ENCODE results near the gene INTS7. TPM values are rescaled to one million over a fixed set of nuclear protein-coding genes. Genes with fewer than 3 reads are reported as not detected.

INTS7 gene
- polyA plus RNA-seq, 3 donors = 6.1 to 10.7 (median 7.6) TPM

GRCh38 chr1:212007886-212008285, 27.5 kb downstream of the INTS7 start:
- Histone ChIP-seq H3K9ac (ENCODE audit: insufficient read depth, low read length, poor library complexity, severe bottlenecking) (no peak overlapping the region), H3K27me3 (ENCODE audit: control insufficient read depth in 2 of 2, insufficient read depth in 2 of 2, low read length in 2 of 2) (no peaks in the 10 kb centered on the region), H3K4me3 (replicated peaks in 1 of 3; ENCODE audit: low read depth in 2 of 3, low read length in 3 of 3) (no peak overlapping the region), H3K36me3 (replicated peaks in 1 of 2; ENCODE audit: control insufficient read depth in 1 of 2, insufficient read depth in 2 of 2, low read length in 2 of 2) (peaks cover 29 to 68% of the 10 kb centered on the region in 2 donors), H3K4me1 (ENCODE audit: control insufficient read depth in 1 of 2, insufficient read depth in 2 of 2, low read length in 2 of 2) (no peaks in the 10 kb centered on the region), H3K79me2 (ENCODE audit: insufficient read depth, low read length) (no peaks in the 10 kb centered on the region), H3K27ac (ENCODE audit: low read depth in 1 of 2, low read length in 2 of 2) (no peak overlapping the region), H3K9me3 (replicated peaks in 1 of 2; ENCODE audit: control insufficient read depth in 1 of 2, insufficient read depth in 1 of 2, low read length in 2 of 2) (no peaks in the 10 kb centered on the region), H2AFZ (ENCODE audit: insufficient read depth, low read depth, low read length, poor library complexity, severe bottlenecking) (no peak overlapping the region), H4K20me1 (ENCODE audit: insufficient read depth, low read length) (no peaks in the 10 kb centered on the region), H3K4me2 (replicated peaks; ENCODE audit: extremely low read depth, low read length, poor library complexity, severe bottlenecking) (no peak overlapping the region)
- TF ChIP-seq, protein P1, sequence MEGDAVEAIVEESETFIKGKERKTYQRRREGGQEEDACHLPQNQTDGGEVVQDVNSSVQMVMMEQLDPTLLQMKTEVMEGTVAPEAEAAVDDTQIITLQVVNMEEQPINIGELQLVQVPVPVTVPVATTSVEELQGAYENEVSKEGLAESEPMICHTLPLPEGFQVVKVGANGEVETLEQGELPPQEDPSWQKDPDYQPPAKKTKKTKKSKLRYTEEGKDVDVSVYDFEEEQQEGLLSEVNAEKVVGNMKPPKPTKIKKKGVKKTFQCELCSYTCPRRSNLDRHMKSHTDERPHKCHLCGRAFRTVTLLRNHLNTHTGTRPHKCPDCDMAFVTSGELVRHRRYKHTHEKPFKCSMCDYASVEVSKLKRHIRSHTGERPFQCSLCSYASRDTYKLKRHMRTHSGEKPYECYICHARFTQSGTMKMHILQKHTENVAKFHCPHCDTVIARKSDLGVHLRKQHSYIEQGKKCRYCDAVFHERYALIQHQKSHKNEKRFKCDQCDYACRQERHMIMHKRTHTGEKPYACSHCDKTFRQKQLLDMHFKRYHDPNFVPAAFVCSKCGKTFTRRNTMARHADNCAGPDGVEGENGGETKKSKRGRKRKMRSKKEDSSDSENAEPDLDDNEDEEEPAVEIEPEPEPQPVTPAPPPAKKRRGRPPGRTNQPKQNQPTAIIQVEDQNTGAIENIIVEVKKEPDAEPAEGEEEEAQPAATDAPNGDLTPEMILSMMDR (IDR thresholded peaks at IDR 0.05) = no peak
- H3K4me3 Mint-ChIP-seq = no peak overlapping the region
- no peaks in the 10 kb centered on the region for H3K9me3 Mint-ChIP-seq
- DNase-seq = no peak
- H3K27ac Mint-ChIP-seq = no peak overlapping the region
- intact Hi-C loops (cut with micrococcal nuclease) = no loop called here
- no peaks in the 10 kb centered on the region for H3K27me3 Mint-ChIP-seq (ENCODE audit: low read depth in 3 of 3)
- WGBS (ENCODE audit: insufficient coverage) = no CpG with 5 or more reads among the region's 9 CpGs
- no peaks in the 10 kb centered on the region for H3K4me1 Mint-ChIP-seq
- H3K36me3 Mint-ChIP-seq = peaks cover 47 to 52% of the 10 kb centered on the region in 2 donors

DNA sequence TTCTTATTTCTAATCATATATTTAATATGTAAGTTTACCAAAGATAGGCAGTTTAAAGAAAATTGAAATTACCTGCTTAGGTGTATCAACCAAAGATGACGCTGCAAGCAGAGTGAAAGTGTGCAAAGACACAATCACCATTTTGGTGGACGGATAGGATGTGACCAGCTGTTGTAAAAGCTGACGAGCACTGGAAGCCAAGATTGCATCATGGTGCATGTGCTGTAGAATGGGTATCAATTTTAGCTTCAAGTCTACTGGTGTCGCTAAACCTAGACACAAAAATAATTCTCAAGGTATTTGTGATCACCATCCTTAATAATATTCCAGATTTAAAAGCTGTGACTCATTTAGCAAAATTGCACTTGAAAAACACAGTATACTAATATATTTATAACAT, 28.2 kb downstream of the INTS7 start:
- Mint-ChIP-seq H3K27ac (no peak overlapping the region), H3K4me1 (no peaks in the 10 kb centered on the region), H3K9me3 (peaks cover 0 to 1% (median 0%) of the 10 kb centered on the region in 7 donors), H3K27me3 (ENCODE audit: low read depth in 3 of 3) (no peaks in the 10 kb centered on the region), H3K36me3 (peaks cover 53 to 57% of the 10 kb centered on the region in 2 donors), H3K4me3 (no peak overlapping the region)
- no peaks in the 10 kb centered on the region for H3K9me3 ChIP-seq (replicated peaks in 1 of 2; ENCODE audit: control insufficient read depth in 1 of 2, insufficient read depth in 1 of 2, low read length in 2 of 2)
- no peaks in the 10 kb centered on the region for H3K27me3 ChIP-seq (ENCODE audit: control insufficient read depth in 2 of 2, insufficient read depth in 2 of 2, low read length in 2 of 2)
- H3K79me2 ChIP-seq (ENCODE audit: insufficient read depth, low read length) = no peaks in the 10 kb centered on the region
- H3K36me3 ChIP-seq (replicated peaks in 1 of 2; ENCODE audit: control insufficient read depth in 1 of 2, insufficient read depth in 2 of 2, low read length in 2 of 2) = peaks cover 29 to 74% of the 10 kb centered on the region in 2 donors
- 90% methylated on average over 2 of the region's 4 CpGs for WGBS (ENCODE audit: insufficient coverage)
- DNase-seq = no peak
- H4K20me1 ChIP-seq (ENCODE audit: insufficient read depth, low read length) = no peaks in the 10 kb centered on the region
- no peaks in the 10 kb centered on the region for H3K4me1 ChIP-seq (ENCODE audit: control insufficient read depth in 1 of 2, insufficient read depth in 2 of 2, low read length in 2 of 2)
- H3K4me2 ChIP-seq (replicated peaks; ENCODE audit: extremely low read depth, low read length, poor library complexity, severe bottlenecking) = no peak overlapping the region
- no peak overlapping the region for H3K9ac ChIP-seq (ENCODE audit: insufficient read depth, low read length, poor library complexity, severe bottlenecking)
- intact Hi-C loops (cut with micrococcal nuclease) = no loop called here
- H2AFZ ChIP-seq (ENCODE audit: insufficient read depth, low read depth, low read length, poor library complexity, severe bottlenecking) = no peak overlapping the region
- no peak overlapping the region for H3K4me3 ChIP-seq (replicated peaks in 1 of 3; ENCODE audit: low read depth in 2 of 3, low read length in 3 of 3)
- no peak overlapping the region for H3K27ac ChIP-seq (ENCODE audit: low read depth in 1 of 2, low read length in 2 of 2)
- TF ChIP-seq, protein P1 (IDR thresholded peaks at IDR 0.05) = no peak

Measured in CD14-positive monocyte (primary cell).